ENCODE data around the gene IRF2BP1.
A peak's percentile ranks its signal among the peaks of the same experiment; 100 is the strongest.
"Not testable (repeated sequence)": the region's sequence is repeated elsewhere in the genome, so short reads cannot be mapped to it uniquely, and the experiment has no call there.

IRF2BP1 gene

GRCh38 chr19:45901912-45902650, 16.1 kb upstream of the IRF2BP1 start, which contains the start of gene MYPOP:
MYPOP (minus strand) TSS chr19:45902613; CDS start chr19:45901773, 840 bp downstream.
- no peak for DNase-seq

DNA sequence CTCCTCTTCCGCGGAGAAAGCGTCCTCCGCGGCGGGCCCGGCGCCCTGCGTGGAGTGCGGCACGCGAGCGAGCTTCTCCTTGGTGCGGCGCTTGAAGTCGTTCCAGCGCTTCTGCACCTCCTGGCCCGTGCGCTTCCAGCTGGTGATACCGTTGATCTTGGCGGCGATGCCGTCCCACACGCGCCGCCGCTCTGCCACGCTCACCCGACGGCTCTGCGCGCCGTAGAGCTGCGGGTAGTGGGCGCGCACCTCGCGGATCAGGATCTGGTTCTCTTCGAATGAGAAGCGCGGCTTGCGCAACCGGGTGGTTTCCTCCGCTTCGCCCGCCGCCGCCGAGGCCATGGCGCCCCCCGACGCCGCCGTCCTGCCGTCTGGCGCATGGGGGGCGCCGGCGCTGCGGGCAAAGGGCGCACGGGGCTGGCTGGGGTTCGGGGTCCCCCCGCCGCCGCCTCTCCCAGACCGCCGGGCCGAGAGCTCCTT, 15.5 kb upstream of the IRF2BP1 start:
- DNase-seq, result peak; percentile 31

DNA sequence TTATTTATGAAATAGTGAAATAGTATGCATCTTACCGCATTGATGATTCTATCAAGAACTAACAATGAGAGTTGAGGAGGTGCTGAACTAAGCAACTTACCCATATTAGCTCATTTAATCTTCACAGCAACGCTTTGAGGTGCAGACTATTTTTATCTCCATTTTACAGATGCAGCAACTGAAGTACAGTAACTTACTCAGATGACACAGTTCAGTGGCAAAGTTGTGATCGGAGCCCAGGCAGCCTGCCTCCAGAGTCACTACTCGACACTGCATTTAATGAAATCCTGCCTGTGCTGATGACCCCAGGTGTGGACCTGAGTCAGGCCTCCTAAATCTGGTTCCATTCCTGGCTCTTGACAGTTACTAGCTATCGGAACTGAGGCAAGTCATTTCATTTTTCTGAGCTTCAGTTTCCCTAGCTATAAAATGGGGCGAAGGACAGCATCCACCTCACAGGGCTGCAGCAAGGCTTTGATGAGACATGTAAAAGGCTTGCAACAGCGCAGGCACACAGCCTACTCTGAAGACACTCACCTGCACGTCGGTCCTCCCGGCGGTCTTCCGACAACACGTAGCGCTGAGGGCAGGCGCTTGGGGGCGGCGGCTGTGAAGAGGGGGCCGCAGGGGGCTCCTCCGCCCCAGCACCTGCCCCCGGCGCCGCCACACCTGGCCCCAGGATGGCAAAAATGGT, 14.9 kb upstream of the IRF2BP1 start:
- no peak for DNase-seq

- no peak for DNase-seq
Observed at GRCh38 chr19:45899919-45900589, 14.1 kb upstream of the IRF2BP1 start.

DNA sequence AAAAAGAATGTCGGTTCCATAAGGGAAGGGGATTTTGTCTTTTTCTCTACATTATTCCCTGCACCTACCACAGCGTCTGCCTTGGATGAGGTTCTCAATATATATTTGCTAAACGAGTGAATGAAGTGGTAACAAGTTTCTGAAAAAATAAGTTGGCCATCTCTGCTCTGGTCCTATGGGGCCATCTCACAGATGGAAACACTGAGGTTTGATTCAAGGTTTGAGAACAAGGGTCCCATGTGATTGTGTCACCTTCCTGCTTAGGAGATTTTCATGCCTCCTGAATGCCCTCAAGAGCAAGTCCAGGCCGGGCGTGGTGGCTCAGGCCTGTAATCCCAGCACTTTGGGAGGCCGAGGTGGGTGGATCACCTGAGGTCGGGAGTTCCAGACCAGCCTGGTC, 13.3 kb upstream of the IRF2BP1 start:
- DNase-seq, result no peak

- DNase-seq, result no peak
Observed at GRCh38 chr19:45897261-45897812, 11.4 kb upstream of the IRF2BP1 start.

DNA sequence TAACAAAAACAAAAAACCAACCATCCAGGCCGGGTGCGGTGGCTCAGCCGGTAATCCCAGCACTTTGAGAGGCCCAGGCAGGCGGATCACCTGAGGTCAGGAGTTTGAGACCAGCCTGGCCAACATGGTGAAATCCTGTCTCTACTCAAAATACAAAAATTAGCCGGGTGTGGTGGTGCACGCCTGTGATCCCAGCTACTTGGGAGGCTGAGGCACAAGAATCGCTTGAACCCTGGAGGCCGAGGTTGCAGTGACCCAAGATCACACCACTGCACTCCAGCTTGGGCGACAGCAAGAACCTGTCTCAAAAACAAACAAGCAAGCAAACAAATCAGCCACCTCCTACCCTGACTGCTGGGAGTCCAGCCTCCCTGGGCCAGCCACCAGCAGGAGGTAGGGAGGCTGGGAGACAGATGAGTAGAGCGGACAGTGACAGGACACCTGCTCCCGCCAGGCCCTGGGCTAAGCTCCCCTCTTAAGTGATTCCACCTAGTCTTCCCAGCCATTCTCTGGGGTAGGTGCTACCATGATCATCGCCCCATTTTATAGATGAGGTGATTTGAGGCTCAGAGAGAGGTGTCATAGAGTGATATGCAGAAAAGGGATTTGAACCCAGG, 10.2 kb upstream of the IRF2BP1 start:
- DNase-seq, result not testable (repeated sequence)

GRCh38 chr19:45895519-45895972, 9.6 kb upstream of the IRF2BP1 start:
- DNase-seq, result no peak

DNA sequence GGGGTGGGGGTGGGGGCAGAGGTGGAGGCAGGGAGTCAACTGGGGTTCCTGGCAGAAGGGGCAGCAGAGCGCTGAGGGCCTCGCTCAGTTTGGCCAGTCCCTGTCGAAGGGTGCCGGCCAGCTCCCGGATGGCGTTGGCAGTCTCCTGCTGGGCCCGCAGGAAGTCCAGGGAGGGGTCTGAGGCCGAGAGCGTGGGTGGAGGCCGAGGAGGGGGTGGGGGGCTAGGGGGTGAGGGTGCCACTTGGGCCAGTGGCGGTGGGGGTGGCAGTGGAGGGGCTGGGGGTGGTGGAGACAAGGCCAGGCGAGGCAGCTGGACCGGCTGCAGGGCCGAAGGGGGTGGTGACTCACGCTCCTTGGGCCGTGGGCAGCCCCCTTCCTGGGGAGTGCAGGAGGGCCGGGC, 4.9 kb upstream of the IRF2BP1 start:
- DNase-seq, result no peak

DNA sequence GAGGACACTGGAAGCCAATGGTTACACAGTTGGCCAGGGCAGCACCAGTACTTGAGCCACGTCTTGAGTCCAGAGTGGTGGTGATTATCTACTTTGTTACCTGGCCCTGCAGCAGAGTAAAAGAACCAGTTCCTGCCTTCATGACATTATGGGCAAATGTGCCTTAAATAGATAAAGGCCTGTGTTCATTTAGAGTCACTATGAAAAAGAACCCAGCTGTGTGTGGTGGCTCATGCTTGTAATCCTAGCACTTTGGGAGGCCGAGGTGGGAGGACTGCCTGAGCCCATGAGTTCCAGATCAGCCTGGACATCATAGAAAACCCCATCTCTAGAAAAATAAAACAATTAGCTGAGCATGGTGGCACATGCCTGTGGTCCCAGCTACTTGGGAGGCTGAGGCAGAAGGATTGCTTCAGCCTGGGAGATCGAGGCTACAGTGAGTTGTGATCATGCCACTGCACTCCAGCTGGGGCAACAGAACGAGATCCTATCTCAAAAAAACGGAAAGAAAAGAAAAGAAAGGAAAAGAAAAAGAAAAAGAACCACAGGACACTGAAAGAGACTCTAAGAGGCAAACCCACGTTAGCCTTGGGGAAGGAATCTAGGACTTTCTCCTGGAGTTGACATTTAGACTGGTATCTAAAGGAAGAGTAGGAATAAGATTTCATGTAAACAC, 3.4 kb upstream of the IRF2BP1 start:
- no peak for DNase-seq

GRCh38 chr19:45887200-45887710, 1.3 kb upstream of the IRF2BP1 start:
- no peak for DNase-seq

DNA sequence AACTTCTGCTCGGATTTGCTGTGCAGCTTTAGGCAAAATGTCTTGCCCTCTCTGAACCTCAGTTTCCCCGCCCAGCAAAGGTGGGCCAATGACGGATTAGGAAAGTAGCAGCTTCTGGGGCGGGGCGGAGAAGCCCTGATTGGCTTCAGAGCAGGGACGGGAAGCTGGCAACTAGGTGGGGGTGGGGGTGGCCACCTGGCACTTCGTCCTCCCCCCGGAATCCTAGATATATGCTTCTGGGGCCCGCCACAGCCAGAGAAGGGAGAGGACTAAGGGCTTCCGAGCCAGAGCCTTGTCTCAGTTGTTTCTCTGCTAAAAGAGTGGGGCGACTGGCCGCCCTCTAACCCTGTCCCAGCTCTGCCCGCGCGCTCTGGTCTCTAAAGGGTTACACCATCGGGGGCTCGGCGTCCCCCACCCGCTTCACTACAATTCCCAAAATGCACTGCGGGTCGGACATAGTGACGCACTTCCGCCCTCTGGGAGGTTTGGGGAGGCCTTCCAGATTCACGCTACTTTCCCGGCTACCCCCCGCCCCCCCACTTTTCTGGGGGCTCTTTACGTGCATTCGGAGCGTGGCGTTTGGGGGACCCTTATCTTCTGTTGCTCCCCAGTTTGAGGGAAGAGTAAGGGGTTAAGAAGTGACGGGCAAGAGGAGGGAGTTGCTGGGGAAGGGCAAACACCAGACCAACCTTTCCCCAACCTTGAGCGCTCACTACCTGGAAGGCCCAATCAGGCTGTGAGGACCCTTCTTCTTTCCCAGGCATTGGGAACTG, 672 bp upstream of the IRF2BP1 start:
- peak; percentile 93 for DNase-seq

GRCh38 chr19:45884682-45885555, 1.0 kb downstream of the IRF2BP1 start:
- DNase-seq, result no peak

- DNase-seq, result no peak
Observed at GRCh38 chr19:45883881-45884681, 1.9 kb downstream of the IRF2BP1 start.

GRCh38 chr19:45883586-45883880, 2.4 kb downstream of the IRF2BP1 start:
- no peak for DNase-seq

DNA sequence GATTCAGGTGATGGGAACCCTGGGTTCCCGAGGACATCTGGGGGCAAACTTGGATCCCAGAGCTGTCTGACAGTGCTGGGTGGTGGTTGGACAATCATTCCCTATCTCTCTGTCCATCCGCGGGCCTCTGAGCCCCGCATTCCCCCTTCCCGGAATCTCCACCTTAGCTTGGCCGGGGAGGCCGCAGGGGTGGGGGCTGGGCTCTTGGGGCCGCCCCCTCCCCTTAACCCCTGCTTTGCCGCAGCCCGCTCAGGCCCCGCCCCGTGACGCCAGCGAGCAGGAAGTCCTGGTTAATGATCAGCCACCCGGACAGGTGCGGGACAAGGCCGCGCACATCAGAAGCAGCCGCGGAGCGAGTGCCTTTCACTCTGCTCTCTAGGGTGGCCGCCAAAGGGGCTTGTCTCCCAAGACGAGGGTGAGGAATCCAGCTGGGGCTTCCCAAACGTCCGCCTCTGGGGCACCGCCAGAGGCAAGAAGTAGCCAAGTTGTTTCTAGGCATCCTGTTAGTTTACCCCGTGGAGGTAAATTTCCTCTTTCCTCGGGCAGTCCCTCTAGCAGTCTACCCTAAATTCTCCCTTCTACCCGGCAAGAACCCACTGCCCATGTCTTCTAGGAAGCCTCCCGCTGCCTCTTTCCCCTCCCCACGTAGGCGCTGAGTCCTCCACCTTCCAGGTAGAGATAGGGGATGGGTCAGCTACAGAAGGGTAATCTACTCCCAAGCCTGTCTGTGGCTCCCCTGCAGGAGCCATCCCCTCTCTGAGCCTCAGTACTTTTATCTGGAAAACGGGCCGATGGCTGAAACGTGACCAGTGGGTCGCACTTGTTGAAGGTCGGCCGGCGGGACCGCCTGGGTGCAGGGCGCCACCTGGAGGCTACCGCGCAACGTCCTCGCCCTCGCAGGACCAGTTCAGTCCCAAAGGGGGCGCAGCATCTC, 3.0 kb downstream of the IRF2BP1 start:
- DNase-seq, result peak; percentile 79

- no peak for DNase-seq
Observed at GRCh38 chr19:45881909-45882528, 3.9 kb downstream of the IRF2BP1 start.

Data from fibroblast of upper back skin (primary cell).